HG03159 (cell line): ENCODE data around the gene MRPL28.
"Not testable (repeated sequence)": the region's sequence is repeated elsewhere in the genome, so short reads cannot be mapped to it uniquely, and the experiment has no call there.

ENCODE experiments used
- ATAC-seq: cut with Tn5 transposase; IDR thresholded peaks from one replicate; pipeline ENCODE4 v1.9.1; 2021; ENCODE audit warnings: mild to moderate bottlenecking, moderate library complexity; ENCODE audit not compliant: unreplicated experiment

Gene MRPL28

DNA sequence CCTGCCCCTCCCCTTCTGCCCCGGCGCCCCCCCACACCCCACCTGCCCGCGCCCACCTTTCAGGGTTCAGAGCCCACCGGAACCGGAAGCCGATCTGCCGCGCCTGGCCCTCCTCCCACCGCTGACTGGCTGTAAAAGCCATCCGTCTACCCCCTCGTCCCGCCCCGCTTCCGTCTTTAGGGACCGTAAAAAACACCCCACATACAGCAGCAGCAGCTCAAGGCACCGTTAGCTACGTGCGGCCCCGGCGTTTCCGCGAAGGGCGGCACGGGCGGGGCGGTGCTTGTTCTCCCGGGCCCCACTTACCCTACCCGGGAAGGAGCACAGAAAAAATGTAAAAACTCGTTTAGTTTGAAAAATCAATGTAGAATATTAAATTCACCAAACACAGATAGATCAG lies at the start of gene MRPL28:
TSS of gene MRPL28 (minus strand) at position 96 of the 400 bp plus-strand sequence. CDS start 320 bp downstream, outside the sequence.
- ATAC-seq, result peak; percentile 79

- not testable (repeated sequence) for ATAC-seq
Observed at GRCh38 chr16:415170-415498, 44.8 kb upstream of the MRPL28 start.

DNA sequence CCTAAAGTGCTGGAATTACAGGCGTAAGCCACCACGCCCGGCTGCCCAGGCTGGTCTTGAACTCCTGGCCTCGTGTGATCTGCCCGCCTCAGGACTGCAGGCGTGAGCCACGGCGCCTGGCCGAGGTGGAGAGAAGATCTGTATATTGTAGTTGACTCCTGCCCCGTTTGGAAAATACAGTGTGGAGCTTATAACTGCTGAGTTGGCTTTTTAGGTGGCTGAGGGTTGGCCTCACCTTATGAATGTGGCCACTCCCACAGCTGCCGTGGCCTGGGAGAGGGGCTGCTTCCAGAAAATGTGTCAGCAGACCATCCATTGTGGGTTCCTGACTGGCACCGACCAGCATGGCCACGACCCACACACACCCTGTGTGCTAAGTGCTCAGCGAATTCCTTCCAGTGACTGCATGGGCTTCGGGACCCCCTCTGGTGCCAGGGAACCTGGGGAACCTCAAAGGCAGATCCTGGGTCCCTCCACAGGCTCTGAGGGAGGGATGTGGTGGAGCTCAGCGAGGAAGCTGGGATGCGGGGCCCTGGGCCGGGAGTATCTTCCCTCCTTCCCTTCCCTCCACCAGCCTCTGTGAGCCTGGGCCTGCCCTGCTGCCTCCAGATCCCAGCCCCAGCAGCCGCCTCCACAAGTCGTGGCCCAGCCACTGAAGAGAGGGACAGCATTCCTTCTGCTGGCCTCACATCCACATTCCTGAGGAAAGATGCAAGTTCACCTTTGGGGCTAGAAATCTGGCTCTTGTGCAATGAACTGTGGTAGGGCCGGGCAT lies 44.2 kb upstream of the MRPL28 start:
- no peak for ATAC-seq

DNA sequence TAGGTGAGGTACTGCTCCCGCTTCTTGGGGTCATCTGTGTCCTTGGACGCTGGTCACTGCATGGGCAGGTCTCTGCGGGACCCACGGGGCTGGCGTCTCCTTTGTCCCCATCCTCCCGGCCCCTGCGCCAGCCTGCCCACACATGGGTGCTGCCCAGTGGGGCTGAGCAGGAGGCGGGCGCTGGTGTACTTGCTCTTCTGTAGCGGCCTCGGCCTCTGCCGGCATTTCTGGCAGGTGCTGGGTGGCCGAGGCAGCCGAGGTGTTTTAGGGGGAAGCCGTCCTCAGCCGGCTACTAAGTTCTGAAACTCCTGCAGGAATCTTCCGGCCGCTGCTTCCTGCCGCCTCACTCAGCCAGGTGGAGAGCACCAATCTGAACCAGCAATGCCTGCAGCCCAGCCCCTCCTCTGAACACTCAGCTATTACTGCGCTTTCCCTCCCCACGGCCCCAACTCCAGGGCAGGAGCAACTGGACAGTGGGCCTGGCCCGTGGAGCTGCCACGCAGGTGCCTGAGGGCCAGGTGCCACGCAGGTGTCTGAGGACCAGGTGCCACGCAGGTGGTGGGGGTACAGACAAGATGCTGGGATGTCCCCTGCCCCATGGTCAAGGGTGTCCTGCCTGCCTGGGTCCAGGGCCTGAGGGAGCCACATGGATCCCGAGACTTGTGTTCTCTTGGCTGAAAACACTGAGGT lies 41.4 kb upstream of the MRPL28 start:
- ATAC-seq, result no peak

DNA sequence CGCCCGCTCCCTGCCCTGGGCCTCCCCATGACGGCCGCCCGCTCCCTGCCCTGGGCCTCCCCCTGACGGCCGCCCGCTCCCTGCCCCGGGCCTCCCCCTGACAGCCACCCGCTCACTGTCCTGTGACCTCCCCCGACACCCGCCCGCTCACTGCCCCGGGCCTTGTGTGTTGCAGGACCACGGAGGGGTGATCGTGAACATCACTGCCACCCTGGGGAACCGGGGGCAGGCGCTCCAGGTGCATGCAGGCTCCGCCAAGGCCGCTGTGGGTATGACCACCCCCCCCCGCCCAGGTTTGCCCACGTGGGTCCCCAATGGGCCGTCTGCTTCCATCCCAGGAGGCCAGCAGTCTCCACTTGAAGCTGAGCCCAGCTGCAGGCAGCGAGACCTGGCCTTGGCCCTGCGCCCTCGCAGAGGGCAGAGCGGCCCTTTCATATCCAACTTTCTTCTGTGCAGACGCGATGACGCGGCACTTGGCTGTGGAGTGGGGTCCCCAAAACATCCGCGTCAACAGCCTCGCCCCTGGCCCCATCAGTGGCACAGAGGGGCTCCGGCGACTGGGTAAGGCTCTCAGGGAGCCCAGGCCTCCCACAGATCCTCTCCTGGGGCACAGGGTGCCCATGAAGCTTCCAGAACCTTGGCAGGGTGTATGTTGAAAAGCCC lies 40.3 kb upstream of the MRPL28 start:
- ATAC-seq, result no peak

DNA sequence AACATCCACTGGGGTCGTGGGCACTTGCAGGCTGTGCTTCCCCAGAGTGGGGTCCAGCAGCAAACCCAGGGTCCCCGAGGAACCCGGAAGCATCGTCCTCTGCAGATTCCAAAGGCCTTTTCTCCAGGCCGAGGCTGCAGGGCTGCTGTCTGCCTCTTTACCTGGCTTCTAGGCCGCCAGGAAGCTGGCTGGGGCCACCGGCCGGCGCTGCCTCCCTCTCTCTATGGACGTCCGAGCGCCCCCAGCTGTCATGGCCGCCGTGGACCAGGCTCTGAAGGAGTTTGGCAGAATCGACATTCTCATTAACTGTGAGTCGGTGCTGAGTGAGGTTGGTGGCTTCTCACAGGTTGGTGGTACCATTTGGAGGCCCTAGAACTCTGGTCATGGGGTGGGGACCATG lies 36.9 kb upstream of the MRPL28 start:
- no peak for ATAC-seq

DNA sequence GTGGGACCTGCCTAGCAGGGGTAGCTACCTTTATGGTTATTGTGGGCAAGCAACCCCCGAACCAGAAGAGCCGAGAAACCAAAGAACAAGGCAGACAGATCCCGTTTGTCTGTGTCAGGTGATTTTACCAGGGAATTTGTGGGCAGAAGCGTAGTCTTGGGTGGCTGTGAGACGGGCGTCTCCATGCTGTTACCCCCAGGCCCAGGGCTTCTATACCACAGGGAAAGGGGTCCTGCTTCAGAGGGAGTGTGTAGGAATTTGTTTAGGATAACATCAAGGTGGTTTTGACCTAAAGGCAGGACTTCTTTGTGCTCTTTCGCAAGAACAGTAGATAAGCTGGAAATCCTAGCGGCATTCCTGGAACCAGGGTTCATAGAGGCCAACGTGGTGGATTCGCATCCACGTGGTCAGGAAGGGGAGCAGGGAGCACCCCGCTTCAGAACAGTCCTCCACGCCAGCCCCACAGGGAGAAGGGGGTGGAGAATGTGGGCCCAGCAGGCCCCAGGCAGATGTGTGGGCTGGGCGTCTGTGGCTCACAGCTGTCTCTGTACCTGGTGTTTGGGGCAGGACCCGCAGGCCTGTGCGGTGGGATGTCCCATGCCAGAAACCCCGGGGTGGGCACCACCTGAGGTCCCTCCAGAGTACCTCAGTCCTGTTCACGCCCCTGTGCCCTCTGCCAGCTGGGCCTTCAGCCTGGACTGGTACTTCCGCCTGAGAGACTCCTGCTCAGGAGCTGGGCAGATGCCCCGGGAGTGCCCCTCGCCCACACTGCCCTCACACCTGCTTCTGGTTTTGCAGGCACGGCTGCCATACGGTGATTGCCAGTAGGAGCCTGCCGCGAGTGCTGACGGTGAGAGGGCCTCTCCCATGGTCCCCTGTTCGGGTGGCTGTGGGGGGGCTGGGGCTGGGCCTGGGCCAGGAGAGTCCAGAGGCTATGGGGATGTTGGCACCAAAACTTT lies 35.5 kb upstream of the MRPL28 start:
- ATAC-seq, result no peak

- ATAC-seq, result no peak
Observed at GRCh38 chr16:404971-405486, 34.7 kb upstream of the MRPL28 start.

- ATAC-seq, result peak; percentile 69
Observed at GRCh38 chr16:401468-402348, 31.4 kb upstream of the MRPL28 start, which contains the start of gene DECR2. DECR2 (plus strand) TSS chr16:401885; CDS start chr16:401964, 79 bp downstream.

- no peak for ATAC-seq
Observed at GRCh38 chr16:400061-400591, 29.8 kb upstream of the MRPL28 start.

DNA sequence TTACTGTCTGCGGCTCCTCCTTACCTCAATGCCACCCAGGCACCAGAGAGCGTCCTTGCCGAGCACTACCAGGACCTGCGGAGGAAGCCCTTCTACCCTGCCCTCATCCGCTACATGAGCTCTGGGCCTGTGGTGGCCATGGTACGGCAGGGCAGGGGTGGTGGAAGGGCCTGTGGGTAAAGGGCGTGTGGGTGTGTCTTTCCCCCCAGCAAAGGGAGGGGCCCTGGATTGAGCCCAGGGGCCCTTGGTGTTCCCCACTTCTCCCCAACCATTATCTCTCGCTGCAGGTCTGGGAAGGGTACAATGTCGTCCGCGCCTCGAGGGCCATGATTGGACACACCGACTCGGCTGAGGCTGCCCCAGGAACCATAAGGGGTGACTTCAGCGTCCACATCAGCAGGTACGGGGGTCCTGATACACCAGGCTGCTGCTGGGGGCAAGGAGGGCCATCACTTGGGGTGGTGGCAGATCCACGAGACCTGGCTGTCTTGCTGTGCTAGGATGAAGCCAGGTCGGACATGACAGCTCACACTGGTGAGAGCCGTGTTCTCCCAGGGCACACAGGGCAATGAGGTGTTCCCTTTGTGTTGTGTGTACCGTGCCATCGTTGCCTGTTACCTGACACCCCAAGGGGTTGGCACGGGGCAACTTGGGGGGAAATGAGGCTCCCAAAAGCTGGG lies 29.1 kb upstream of the MRPL28 start:
- no peak for ATAC-seq

DNA sequence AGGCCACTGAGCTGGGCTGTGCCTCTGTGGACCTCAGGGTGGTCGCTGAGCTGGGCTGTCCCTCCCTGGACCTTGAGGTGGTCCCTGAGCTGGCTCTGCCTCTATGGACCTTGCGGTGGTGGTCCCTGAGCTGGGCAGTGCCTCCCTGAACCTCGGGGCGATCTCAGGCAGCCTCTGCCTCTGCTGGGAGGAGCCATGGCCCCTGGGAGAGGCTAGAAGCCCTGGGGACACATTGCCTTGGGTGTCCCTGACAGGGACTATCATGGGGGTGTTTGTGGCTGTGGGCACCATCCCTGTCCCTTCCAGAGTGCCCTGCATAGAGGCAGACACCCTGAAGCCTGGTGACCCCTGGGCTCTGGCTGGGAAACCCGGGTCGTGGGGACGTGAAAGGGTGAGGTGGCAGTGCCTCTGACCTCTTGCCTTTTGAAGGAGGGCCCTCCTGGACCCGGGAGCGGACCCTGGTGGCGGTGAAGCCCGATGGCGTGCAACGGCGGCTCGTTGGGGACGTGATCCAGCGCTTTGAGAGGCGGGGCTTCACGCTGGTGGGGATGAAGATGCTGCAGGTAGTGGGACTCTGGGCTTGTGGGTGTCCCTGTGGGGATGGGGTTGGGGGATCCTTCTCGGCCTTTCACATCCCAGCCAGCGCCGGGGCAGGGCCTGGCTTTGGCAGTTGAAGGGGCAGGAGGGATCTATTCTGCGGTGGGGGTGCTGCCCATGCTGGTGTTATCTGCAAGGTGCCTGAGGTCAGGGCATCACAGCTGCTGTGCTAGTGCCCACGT lies 28.4 kb upstream of the MRPL28 start:
- ATAC-seq, result no peak

DNA sequence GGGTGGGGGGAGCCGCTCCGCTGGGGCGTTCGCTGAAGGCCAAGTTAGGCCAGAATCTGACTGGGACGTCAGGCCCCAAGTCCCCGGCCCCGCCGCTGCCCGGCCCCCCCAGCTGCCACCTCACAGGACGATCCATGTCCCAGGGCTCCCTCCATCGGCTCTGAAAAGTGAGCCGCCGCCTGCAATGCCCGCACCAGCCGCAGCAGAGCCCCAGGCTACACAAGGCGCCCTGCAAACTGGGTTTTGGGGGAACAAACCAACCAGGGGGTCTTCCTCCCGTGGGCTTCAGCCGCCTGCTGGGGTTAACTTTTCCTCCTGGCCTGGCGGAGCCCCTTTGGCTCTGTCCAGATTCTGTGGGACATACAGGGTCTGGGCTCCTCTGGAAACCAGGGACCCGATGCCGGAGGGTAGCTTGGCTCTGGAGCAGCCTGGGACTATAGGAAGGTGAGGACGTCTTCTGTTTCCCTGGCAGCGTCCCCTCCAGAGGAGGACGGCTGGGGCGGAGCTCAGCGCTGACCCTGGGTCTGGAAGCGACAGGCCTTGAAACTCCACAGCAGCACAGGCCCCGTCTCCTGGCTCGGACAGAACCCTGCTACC lies 27.5 kb upstream of the MRPL28 start:
- ATAC-seq, result no peak

GRCh38 chr16:397135-397661 lies 26.9 kb upstream of the MRPL28 start, which contains the start of gene NME4:
NME4 (plus strand) TSS chr16:397199; CDS start chr16:397223, 24 bp downstream.
- ATAC-seq, result no peak

GRCh38 chr16:396605-397004 lies 26.3 kb upstream of the MRPL28 start:
- ATAC-seq, result no peak

DNA sequence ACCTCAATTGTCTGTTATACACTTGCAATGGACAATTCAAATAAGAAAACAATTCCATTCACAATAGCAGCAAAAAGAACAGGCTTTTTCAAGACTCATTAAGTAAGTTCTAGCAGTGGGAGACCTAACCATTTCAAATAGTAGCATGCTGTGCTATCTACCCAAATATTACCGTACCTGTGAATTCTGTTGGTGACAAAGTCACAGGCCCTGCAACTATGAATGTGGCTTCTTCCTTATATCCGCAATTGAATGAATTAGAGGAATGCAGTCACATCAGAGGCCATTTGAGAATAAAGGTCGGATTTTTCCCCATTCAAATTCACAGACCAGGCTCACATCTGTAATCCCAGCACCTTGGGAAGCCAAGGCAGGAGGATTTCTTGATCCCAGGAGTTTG lies 25.9 kb upstream of the MRPL28 start:
- ATAC-seq, result no peak

DNA sequence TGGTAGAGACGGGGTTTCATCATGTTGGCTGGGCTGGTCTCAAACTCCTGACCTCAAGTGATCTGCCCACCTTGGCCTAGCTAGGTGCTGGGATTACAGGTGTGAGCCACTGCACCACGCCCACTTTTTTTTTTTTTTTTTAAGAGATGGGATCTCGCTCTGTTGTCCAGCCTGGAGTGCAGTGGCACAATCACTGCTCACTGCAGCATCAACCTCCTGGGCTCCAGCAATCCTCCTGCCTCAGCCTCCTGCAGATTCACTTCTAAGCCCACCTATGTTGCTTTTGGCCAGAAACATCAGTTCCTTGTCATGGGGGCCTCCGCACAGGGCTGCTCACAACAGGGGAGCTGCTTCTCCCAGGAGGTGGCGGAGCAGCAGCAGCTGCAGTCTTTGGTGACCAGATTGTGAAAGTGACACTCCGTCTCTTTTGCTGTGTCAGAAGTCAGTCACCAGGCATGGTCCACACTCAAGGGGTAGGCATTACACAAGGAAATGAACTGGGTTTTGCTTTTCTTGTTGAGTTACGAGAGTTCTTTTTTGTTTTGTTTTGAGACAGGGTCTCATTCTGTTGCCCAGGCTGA lies 22.2 kb upstream of the MRPL28 start:
- ATAC-seq, result no peak
